GM21360 (cell line): ENCODE results near the gene PLD4.
"Not testable (repeated sequence)": the region's sequence is repeated elsewhere in the genome, so short reads cannot be mapped to it uniquely, and the experiment has no call there.

Experiments used
- ATAC-seq: cut with Tn5 transposase; IDR thresholded peaks from one replicate; pipeline ENCODE4 v1.9.1; 2021; ENCODE audit warnings: mild to moderate bottlenecking, moderate library complexity; ENCODE audit not compliant: unreplicated experiment

Gene PLD4

GRCh38 chr14:104924421-104925213, at the start of gene PLD4:
Gene PLD4 (plus strand): TSS chr14:104924879. CDS start chr14:104927141, 2,262 bp downstream.
- no peak for ATAC-seq

GRCh38 chr14:104875412-104875751, 49.3 kb upstream of the PLD4 start:
- no peak for ATAC-seq

- no peak for ATAC-seq
These were observed 48.9 kb upstream of the PLD4 start for GRCh38 chr14:104875811-104876210.

- ATAC-seq, result no peak
These were observed 48.4 kb upstream of the PLD4 start for GRCh38 chr14:104876251-104876699.

- no peak for ATAC-seq
These were observed 47.4 kb upstream of the PLD4 start for GRCh38 chr14:104877066-104877805.

- no peak for ATAC-seq
These were observed 46.7 kb upstream of the PLD4 start for GRCh38 chr14:104877806-104878550.

GRCh38 chr14:104878582-104878981, 46.1 kb upstream of the PLD4 start:
- no peak for ATAC-seq

- ATAC-seq, result no peak
These were observed 45.3 kb upstream of the PLD4 start for GRCh38 chr14:104879201-104879982.

- ATAC-seq, result no peak
These were observed 44.6 kb upstream of the PLD4 start for GRCh38 chr14:104879983-104880565.

- ATAC-seq, result no peak
These were observed 44.0 kb upstream of the PLD4 start for GRCh38 chr14:104880584-104881210.

- no peak for ATAC-seq
These were observed 43.2 kb upstream of the PLD4 start for GRCh38 chr14:104881369-104881979.

- ATAC-seq, result no peak
These were observed 42.2 kb upstream of the PLD4 start for GRCh38 chr14:104882325-104882973.

- ATAC-seq, result no peak
These were observed 41.6 kb upstream of the PLD4 start for GRCh38 chr14:104882991-104883660.

- no peak for ATAC-seq
These were observed 40.9 kb upstream of the PLD4 start for GRCh38 chr14:104883681-104884361.

- not testable (repeated sequence) for ATAC-seq
These were observed 40.3 kb upstream of the PLD4 start for GRCh38 chr14:104884381-104884780.

- ATAC-seq, result no peak
These were observed 39.4 kb upstream of the PLD4 start for GRCh38 chr14:104885031-104885972.
